ENCODE results near the gene DRD4.
"Not testable (repeated sequence)": the region's sequence is repeated elsewhere in the genome, so short reads cannot be mapped to it uniquely, and the experiment has no call there.

The DRD4 gene

DNA sequence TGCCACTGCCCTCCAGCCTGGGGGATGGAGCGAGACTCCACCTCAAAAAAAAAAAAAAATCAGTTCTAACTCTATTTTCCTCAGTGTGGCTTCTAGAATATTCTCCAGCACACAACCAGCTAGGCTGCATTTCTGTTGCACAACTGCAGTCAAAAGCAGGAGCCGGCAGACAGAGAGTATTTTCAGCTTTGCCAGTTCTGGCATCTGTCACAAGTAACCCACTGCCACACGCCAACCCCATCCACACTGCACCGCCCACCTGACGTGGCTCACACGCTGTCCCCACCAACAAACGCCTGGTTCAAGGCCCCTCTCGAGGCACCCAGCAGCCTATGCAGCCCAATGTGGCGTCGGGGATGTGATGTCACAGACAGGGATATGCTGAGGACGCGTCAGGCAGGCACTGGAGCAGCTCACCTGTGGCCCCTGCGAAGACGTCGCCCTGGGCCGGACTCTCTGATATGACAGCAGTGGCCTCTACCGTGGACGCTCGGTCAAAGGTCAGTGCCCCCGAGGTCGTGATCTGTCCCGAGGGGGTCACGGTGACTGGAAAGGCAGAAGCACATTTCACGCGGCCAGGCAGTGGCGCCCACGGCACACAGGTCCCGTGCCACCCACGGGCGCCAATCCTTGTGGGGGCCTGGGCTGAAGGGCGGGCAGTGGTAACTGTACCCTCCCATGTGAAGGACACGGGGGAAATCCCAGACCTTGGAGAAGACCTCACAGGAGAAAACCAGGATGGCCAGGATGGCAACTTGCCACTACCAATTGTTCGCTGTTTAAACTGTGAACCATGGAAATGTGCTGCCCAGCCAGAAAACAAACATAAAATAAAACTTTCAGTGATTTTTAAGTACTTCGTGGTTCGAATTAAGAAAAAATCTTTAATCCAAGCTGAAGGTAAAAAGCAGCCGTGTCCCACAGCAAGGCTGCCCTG, 42.5 kb downstream of the DRD4 start:
- ATAC-seq (no peak), DNase-seq (no peak)

DNA sequence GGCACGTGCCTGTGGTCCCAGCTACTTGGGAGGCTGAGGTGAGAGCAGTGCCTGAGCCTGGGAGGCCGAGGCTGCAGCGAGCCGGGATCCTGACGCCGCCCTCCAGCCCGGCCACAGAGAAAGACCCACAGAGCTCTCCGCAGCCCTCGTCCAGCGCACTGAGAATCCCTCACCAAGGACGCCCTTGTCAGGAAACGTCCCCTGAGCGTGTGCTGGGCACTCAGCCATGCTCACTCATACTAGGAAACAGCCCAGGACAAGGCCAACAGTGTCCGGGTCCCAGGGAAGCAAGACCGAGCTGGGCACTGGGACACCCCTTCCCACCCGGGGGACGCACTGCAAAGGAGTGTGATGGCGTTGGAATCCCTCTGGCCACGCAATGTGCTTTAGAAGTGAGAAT, 43.4 kb downstream of the DRD4 start:
- DNase-seq (no peak), ATAC-seq (no peak)

DNA sequence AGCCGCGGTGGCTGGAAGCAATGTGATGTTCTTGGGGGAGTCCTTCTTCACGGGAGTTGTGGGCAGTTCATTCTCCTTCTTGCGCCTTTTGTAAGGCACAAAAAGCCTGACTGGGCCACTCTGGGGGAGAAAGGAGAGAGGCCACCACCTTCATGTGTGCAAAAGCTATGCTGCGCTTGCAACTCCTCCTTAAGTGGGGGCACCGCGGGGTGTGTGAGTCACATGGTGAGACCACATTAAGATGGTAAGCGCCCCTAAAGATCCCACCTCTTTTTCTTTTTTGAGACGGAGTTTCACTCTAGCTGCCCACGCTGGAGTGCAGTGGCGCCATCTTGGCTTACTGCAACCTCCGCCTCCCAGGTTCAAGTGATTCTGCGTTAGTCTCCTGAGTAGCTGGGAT, 43.9 kb downstream of the DRD4 start:
- DNase-seq, result peak; percentile 39
- peak; percentile 81 for ATAC-seq

DNA sequence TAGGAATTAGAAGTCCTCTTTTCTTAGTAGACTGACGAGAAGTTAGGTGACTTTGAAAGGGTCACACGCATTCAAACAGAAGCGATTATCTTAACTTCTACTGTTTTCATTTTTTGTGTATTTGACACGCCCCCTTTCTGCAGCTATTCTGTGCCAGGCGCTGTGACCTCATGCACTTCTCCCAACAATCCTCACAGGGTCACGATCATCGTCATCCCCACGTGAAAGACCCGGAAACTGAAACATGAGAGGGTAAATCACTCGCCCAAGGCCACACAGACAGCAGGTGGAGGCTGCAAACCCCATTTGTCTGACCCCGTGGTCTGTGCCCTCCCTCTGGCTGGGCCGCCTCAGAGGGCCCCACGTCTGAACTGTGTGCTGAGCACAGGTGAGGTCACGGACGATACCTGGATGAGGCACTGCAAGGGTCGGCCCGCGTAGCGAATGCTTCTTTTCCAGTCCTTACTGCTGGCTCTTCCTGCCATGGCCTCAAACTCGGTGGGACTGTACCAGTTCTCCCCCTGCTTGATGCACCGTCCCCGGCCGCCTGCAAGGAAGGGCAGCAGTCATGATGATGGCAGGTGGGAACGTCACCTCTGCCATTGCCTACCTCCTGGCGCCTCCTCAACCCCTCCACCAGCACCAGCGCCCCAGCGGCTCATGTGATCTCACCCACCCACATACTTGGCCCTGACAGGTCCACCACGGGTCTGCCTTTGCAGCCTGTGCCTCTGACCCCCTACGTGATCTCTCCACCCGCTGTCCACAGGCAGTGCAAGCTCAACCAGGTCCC, 49.6 kb downstream of the DRD4 start:
- peak; percentile 31 for ATAC-seq
- DNase-seq, result no peak

DNA sequence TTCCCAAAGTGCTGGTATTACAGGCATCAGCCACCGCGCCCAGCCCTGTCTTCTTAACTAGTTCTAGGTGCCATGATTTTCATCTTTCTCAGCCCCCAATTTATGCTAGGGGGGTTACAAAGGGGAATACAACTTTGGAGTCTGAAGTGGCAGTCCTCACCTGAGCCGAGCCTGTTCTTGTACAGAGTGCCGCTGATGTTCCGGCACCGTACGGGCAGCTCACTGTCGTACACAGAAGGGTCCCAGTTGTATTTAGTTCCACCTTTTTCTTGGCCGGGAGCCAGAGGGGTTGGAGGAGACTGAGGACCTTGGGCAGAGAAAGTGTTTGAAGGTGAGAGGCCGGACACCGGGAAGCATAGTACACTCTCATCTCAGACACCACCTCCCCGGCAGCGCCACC, 50.7 kb downstream of the DRD4 start:
- no peak for ATAC-seq
- no peak for DNase-seq

DNA sequence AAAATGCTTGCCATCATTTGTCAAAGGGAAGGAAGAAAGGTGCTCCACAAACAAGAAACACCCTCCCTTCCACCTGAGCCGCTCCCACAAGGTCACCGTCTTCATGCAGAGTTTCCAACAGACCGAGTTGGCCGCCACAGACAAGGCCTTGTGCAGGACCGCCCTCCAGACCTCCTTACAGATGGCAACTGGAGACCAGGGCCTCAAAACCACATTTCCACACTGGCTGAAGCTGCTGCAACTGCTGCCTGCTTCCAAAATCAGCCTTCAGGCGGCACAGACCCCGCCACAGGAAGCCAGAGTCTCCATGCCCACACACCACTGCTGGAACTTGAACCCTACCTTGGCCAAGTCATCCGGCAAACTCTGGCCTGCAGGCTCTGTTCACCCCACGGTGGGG, 51.6 kb downstream of the DRD4 start:
- DNase-seq (no peak), ATAC-seq (no peak)

DNA sequence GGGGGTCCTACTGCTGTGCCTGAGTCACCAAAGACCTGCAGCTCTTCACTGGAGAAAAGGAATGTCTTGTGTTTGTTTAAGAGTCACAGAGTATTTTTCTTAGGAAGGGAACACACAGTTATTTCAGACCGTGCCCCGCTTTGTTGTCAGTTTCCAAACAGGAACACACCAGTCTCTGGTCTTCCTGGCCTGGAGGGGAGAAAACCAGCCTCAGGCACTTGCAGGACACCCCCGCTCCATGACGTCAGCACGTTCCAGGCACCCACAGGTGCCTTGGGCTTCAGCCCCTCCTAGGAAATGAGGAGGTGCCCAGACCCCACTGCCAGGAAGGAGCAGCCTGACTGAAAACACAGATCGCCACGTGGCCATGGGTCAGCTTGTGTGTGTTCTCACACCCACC, 52.6 kb downstream of the DRD4 start:
- no peak for ATAC-seq
- no peak for DNase-seq

DNA sequence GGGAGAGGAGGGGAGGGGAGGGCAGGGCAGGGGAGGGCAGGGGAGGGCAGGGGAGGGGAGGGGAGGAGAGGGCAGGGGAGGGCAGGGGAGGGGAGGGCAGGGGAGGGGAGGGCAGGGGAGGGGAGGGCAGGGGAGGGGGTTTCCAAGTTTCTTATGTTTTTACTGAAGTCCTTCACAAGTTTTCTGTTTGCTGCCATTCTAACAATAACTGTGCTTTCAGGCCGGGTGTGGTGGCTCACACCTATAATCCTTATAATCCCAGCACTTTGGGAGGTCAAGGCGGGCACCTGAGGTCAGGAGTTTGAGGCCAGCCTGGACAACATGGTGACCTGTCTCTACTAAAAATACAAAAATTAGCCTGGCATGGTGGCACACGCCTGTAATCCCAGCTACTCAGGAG, 53.2 kb downstream of the DRD4 start:
- not testable (repeated sequence) for DNase-seq, ATAC-seq

Data from stimulated activated naive CD8-positive, alpha-beta T cell treated with anti-CD3 and anti-CD28 coated beads, Interleukin-15, Interleukin-2, amounts not matched to agents 100 U/mL and 50 U/mL, for 24 hours (primary cell).